CD14-positive monocyte (primary cell): ENCODE data around the gene PRKD3. TPM values are rescaled to one million over a fixed set of nuclear protein-coding genes. Genes with fewer than 3 reads are reported as not detected.

ENCODE experiments used
- DNase-seq, 3 donors: peaks; one replicate each; pipeline ENCODE4 v3.0.0-alpha.2; 2011 to 2022
- H2AFZ ChIP-seq: 2 replicates; pipeline ENCODE4 v1.6.0; 2012; ENCODE audit warnings: mild to moderate bottlenecking, low read depth, low read length, inconsistent platforms; ENCODE audit not compliant: insufficient read depth, poor library complexity, severe bottlenecking
- H3K27ac ChIP-seq, 2 donors: 1 replicate in 1 of 2; 2 replicates in 1 of 2; pipeline ENCODE4 v1.5.1; 2012 to 2013; ENCODE audit warnings: low read length in 2 of 2, control low read depth in 1 of 2, inconsistent platforms in 1 of 2, low read depth in 1 of 2, mild to moderate bottlenecking in 1 of 2
- H3K27me3 ChIP-seq, 2 donors: one replicate each; pipeline versions ENCODE4 v1.6.0 to v1.6.1; 2011 to 2013; ENCODE audit warnings: low read length in 2 of 2; ENCODE audit not compliant: control insufficient read depth in 2 of 2, insufficient read depth in 2 of 2
- H3K36me3 ChIP-seq, 2 donors: replicated peaks in 1 of 2; 1 replicate in 1 of 2; 2 replicates in 1 of 2; pipeline versions ENCODE4 v1.5.1 to v1.6.1; 2012 to 2013; ENCODE audit warnings: low read length in 2 of 2, control low read depth in 1 of 2, inconsistent platforms in 1 of 2, mild to moderate bottlenecking in 1 of 2; ENCODE audit not compliant: insufficient read depth in 2 of 2, control insufficient read depth in 1 of 2
- H3K4me1 ChIP-seq, 2 donors: 1 replicate in 1 of 2; 2 replicates in 1 of 2; pipeline versions ENCODE4 v1.5.1 to v1.6.1; 2012 to 2013; ENCODE audit warnings: low read length in 2 of 2, control low read depth in 1 of 2, inconsistent platforms in 1 of 2, mild to moderate bottlenecking in 1 of 2, moderate library complexity in 1 of 2; ENCODE audit not compliant: insufficient read depth in 2 of 2, control insufficient read depth in 1 of 2
- H3K4me2 ChIP-seq: replicated peaks from 2 replicates; pipeline ENCODE3; 2012; ENCODE audit warnings: low read length, moderate library complexity, mild to moderate bottlenecking; ENCODE audit not compliant: poor library complexity, severe bottlenecking; ENCODE audit errors: extremely low read depth
- H3K4me3 ChIP-seq, 3 experiments: fragments of 200-600 bp in 1 of 3; sonication (generic) in 1 of 3; replicated peaks in 1 of 3; 1 replicate in 2 of 3; 2 replicates in 1 of 3; pipeline ENCODE4 v1.5.1; 2011 to 2013; ENCODE audit warnings: low read length in 3 of 3, mild to moderate bottlenecking in 3 of 3, control low read depth in 2 of 3, low read depth in 2 of 3, inconsistent platforms in 1 of 3, moderate library complexity in 1 of 3
- H3K79me2 ChIP-seq: 2 replicates; pipeline ENCODE4 v1.6.0; 2012; ENCODE audit warnings: mild to moderate bottlenecking, control low read depth, inconsistent platforms, low read length, moderate library complexity; ENCODE audit not compliant: insufficient read depth
- H3K9ac ChIP-seq: 2 replicates; pipeline ENCODE4 v1.6.0; 2017; ENCODE audit warnings: low read length, mild to moderate bottlenecking; ENCODE audit not compliant: insufficient read depth, poor library complexity, severe bottlenecking
- H3K9me3 ChIP-seq, 2 donors: replicated peaks in 1 of 2; 1 replicate in 1 of 2; 2 replicates in 1 of 2; pipeline versions ENCODE4 v1.5.1 to v1.6.1; 2012 to 2013; ENCODE audit warnings: low read length in 2 of 2, control low read depth in 1 of 2; ENCODE audit not compliant: control insufficient read depth in 1 of 2, insufficient read depth in 1 of 2
- H4K20me1 ChIP-seq: 2 replicates; pipeline ENCODE4 v1.6.0; 2012; ENCODE audit warnings: mild to moderate bottlenecking, low read length, control low read depth, moderate library complexity; ENCODE audit not compliant: insufficient read depth
- H3K27ac Mint-ChIP-seq, 7 donors: one replicate each; pipeline ENCODE4 v1.8.0; 2020; ENCODE audit warnings: mild to moderate bottlenecking in 7 of 7, mixed read lengths in 7 of 7, moderate library complexity in 6 of 7, inconsistent platforms in 2 of 7
- H3K27me3 Mint-ChIP-seq, 3 donors: one replicate each; pipeline ENCODE4 v1.8.0; 2021 to 2022; ENCODE audit warnings: low read depth in 3 of 3, mild to moderate bottlenecking in 3 of 3, mixed read lengths in 3 of 3, moderate library complexity in 3 of 3, inconsistent platforms in 1 of 3
- H3K36me3 Mint-ChIP-seq, 2 donors: one replicate each; pipeline ENCODE4 v1.8.0; 2020; ENCODE audit warnings: mixed read lengths in 2 of 2, inconsistent platforms in 1 of 2, mild to moderate bottlenecking in 1 of 2
- H3K4me1 Mint-ChIP-seq: one replicate; pipeline ENCODE4 v1.8.0; 2020; ENCODE audit warnings: mild to moderate bottlenecking, mixed read lengths
- H3K4me3 Mint-ChIP-seq, 2 donors: one replicate each; pipeline ENCODE4 v1.8.0; 2020; ENCODE audit warnings: mild to moderate bottlenecking in 2 of 2, mixed read lengths in 2 of 2, moderate library complexity in 1 of 2
- H3K9me3 Mint-ChIP-seq, 7 donors: one replicate each; pipeline ENCODE4 v1.8.0; 2020 to 2022; ENCODE audit warnings: mixed read lengths in 7 of 7, mild to moderate bottlenecking in 6 of 7, moderate library complexity in 6 of 7, inconsistent platforms in 2 of 7
- WGBS: methylation state at CpG from one replicate; pipeline ENCODE4 v1.1.5; 2013; ENCODE audit warnings: missing lambda C conversion rate; ENCODE audit not compliant: insufficient coverage; 5-methylcytosine and 5-hydroxymethylcytosine counted together
- intact Hi-C, 2 donors: fragments of 100-400 bp; cut with micrococcal nuclease; formaldehyde crosslinking; loops; one replicate each; pipeline versions ENCODE4 v1.15.0 to v1.15.1; 2023
- polyA plus RNA-seq, 3 donors: library from polyadenylated mRNA; depleted of rRNA in 1 of 3; unstranded in 2 of 3; stranded (reverse) in 1 of 3; fragments of 300-500 nt in 2 of 3; fragments of >200 nt in 1 of 3; fragmentation: Illumina TruSeq in 2 of 3; gene quantifications; 1 replicate in 2 of 3; 2 replicates in 1 of 3; pipeline ENCODE4 v1.2.3, GENCODE V29; 2012 to 2021
- TF ChIP-seq, protein P1 (sequence below): fragments of 200-600 bp; IDR thresholded peaks from one replicate; pipeline ENCODE4 v1.8.0; 2022; ENCODE audit warnings: antibody characterized with exemption, mild to moderate bottlenecking

PRKD3 gene
- polyA plus RNA-seq, 3 donors, result 14.2 to 17.5 (median 16.9) TPM

GRCh38 chr2:37316181-37316580 is 8.5 kb downstream of the PRKD3 start:
- Histone ChIP-seq H3K9ac (no peak overlapping the region), H3K27me3 (no peaks in the 10 kb centered on the region), H3K79me2 (peaks cover 93% of the 10 kb centered on the region), H4K20me1 (peaks cover 39% of the 10 kb centered on the region), H3K4me3 (no peak overlapping the region), H3K27ac (no peak overlapping the region), H2AFZ (no peak overlapping the region), H3K36me3 (peaks cover 0 to 13% of the 10 kb centered on the region in 2 donors), H3K4me2 (no peak overlapping the region), H3K9me3 (no peaks in the 10 kb centered on the region), H3K4me1 (peaks cover 23 to 30% of the 10 kb centered on the region in 2 donors)
- peaks cover 15 to 17% of the 10 kb centered on the region in 2 donors for H3K36me3 Mint-ChIP-seq
- H3K27me3 Mint-ChIP-seq, result no peaks in the 10 kb centered on the region
- 91% methylated on average over 3 of the region's 5 CpGs for WGBS
- no peak for DNase-seq
- H3K27ac Mint-ChIP-seq, result no peak overlapping the region
- no peaks in the 10 kb centered on the region for H3K9me3 Mint-ChIP-seq
- H3K4me3 Mint-ChIP-seq, result peak overlapping the region in 1 of 2 donors; percentile 14
- peaks cover 53% of the 10 kb centered on the region for H3K4me1 Mint-ChIP-seq
- intact Hi-C loops, result no loop called here
- TF ChIP-seq, protein P1, sequence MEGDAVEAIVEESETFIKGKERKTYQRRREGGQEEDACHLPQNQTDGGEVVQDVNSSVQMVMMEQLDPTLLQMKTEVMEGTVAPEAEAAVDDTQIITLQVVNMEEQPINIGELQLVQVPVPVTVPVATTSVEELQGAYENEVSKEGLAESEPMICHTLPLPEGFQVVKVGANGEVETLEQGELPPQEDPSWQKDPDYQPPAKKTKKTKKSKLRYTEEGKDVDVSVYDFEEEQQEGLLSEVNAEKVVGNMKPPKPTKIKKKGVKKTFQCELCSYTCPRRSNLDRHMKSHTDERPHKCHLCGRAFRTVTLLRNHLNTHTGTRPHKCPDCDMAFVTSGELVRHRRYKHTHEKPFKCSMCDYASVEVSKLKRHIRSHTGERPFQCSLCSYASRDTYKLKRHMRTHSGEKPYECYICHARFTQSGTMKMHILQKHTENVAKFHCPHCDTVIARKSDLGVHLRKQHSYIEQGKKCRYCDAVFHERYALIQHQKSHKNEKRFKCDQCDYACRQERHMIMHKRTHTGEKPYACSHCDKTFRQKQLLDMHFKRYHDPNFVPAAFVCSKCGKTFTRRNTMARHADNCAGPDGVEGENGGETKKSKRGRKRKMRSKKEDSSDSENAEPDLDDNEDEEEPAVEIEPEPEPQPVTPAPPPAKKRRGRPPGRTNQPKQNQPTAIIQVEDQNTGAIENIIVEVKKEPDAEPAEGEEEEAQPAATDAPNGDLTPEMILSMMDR, result no peak

DNA sequence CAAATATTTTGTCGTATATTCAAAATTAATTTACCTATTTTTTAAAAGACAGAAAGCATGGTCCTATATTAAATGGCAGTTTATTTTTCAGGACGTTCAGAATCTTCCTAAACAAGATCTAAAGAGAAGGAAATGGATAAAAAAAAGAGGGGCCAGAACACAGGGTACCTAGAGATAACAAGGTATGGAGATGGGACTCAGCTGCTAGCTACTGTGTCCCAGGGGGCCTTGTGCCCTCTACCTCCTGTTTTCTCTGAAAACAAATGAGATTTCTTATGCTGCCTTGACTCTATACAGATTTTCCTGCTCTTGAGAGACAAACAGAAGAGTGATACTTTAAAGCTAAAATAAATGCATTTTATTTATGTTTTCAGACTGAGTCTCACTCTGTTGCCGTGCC is 9.3 kb downstream of the PRKD3 start:
- intact Hi-C loops, result no loop called here
- no peaks in the 10 kb centered on the region for H3K9me3 ChIP-seq
- Mint-ChIP-seq H3K27me3 (no peaks in the 10 kb centered on the region), H3K36me3 (peaks cover 15 to 19% of the 10 kb centered on the region in 2 donors), H3K4me3 (no peak overlapping the region), H3K27ac (peak overlapping the region in 1 of 7 donors; percentile 49), H3K9me3 (no peaks in the 10 kb centered on the region), H3K4me1 (peaks cover 53% of the 10 kb centered on the region)
- peaks cover 21 to 28% of the 10 kb centered on the region in 2 donors for H3K4me1 ChIP-seq
- peaks cover 0 to 13% of the 10 kb centered on the region in 2 donors for H3K36me3 ChIP-seq
- no peak for DNase-seq
- no peak overlapping the region for H2AFZ ChIP-seq
- H3K79me2 ChIP-seq, result peaks cover 93% of the 10 kb centered on the region
- no peak overlapping the region for H3K9ac ChIP-seq
- 100% methylated on average over 1 of the region's 3 CpGs for WGBS
- TF ChIP-seq, protein P1, result no peak
- H3K4me2 ChIP-seq, result no peak overlapping the region
- no peaks in the 10 kb centered on the region for H3K27me3 ChIP-seq
- no peak overlapping the region for H3K4me3 ChIP-seq
- no peak overlapping the region for H3K27ac ChIP-seq
- H4K20me1 ChIP-seq, result peaks cover 42% of the 10 kb centered on the region
